ENCODE measurements around the gene SSR3. TPM values are rescaled to one million over a fixed set of nuclear protein-coding genes. Genes with fewer than 3 reads are reported as not detected.

The SSR3 gene
- total RNA-seq, 1 donor from 2014 or later = 562 TPM

- no peaks in the 10 kb centered on the region for H3K4me1 ChIP-seq (ENCODE audit: insufficient read depth, low read length)
- Mint-ChIP-seq H3K36me3 (ENCODE audit: low read depth, unreplicated experiment) (no peaks in the 10 kb centered on the region), H3K9me3 (ENCODE audit: unreplicated experiment) (no peaks in the 10 kb centered on the region), H3K4me3 (ENCODE audit: unreplicated experiment) (no peak overlapping the region), H3K4me1 (ENCODE audit: low read depth, unreplicated experiment) (peaks cover 3% of the 10 kb centered on the region), H3K27me3 (ENCODE audit: low read depth, unreplicated experiment) (no peaks in the 10 kb centered on the region), H3K27ac (ENCODE audit: unreplicated experiment) (no peak overlapping the region)
- no peaks in the 10 kb centered on the region for H3K79me2 ChIP-seq (ENCODE audit: insufficient read depth, low read length)
- no peak for TF ChIP-seq EZH2 (IDR thresholded peaks at IDR 0.05; ENCODE audit: insufficient read depth, low read length)
- DNase-seq (ENCODE audit: low read depth) (no peak), FAIRE-seq (no peak)
- H3K4me3 ChIP-seq (ENCODE audit: insufficient read depth, low read depth, low read length) = no peak overlapping the region
- H3K27ac ChIP-seq (ENCODE audit: low read depth, low read length) = no peak overlapping the region
- H3K27me3 ChIP-seq (ENCODE audit: insufficient read depth, low read length) = no peaks in the 10 kb centered on the region
- H4K20me1 ChIP-seq (ENCODE audit: insufficient read depth, low read length) = no peaks in the 10 kb centered on the region
- H2AFZ ChIP-seq (ENCODE audit: low read depth, low read length) = no peak overlapping the region
- no peak overlapping the region for H3K4me2 ChIP-seq (ENCODE audit: low read length)
- H3K9me3 ChIP-seq (ENCODE audit: insufficient read depth, low read depth, low read length) = no peaks in the 10 kb centered on the region
- no peak overlapping the region for H3K9ac ChIP-seq (ENCODE audit: low read length)
- no peaks in the 10 kb centered on the region for H3K36me3 ChIP-seq (ENCODE audit: insufficient read depth, low read length)
These were observed 27.7 kb upstream of the SSR3 start for GRCh38 chr3:156582532-156583183.

DNA sequence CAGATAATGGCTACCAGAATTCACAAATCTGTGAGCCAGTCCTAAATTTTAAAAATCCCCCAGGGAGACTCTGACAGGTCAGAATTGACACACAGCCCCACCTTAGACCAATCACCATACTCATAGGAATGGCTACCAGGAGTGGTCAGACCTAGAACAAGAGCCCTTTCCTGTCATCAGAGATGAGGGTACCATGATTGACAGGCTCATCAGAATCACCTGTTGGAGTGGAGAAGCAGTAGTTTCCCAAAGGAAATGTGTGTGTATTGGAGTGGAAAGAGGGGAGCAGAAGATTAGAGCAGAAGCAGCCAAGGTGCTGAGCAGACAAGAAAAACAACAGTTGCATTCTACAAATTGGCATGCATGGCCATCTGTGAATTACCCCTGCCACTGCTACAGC is 27.0 kb upstream of the SSR3 start:
- Mint-ChIP-seq H3K27me3 (ENCODE audit: low read depth, unreplicated experiment) (no peaks in the 10 kb centered on the region), H3K9me3 (ENCODE audit: unreplicated experiment) (no peaks in the 10 kb centered on the region), H3K4me1 (ENCODE audit: low read depth, unreplicated experiment) (peaks cover 3% of the 10 kb centered on the region), H3K36me3 (ENCODE audit: low read depth, unreplicated experiment) (no peaks in the 10 kb centered on the region), H3K27ac (ENCODE audit: unreplicated experiment) (no peak overlapping the region), H3K4me3 (ENCODE audit: unreplicated experiment) (no peak overlapping the region)
- TF ChIP-seq EZH2 (IDR thresholded peaks at IDR 0.05; ENCODE audit: insufficient read depth, low read length) = no peak
- TF ChIP-seq, protein P1, sequence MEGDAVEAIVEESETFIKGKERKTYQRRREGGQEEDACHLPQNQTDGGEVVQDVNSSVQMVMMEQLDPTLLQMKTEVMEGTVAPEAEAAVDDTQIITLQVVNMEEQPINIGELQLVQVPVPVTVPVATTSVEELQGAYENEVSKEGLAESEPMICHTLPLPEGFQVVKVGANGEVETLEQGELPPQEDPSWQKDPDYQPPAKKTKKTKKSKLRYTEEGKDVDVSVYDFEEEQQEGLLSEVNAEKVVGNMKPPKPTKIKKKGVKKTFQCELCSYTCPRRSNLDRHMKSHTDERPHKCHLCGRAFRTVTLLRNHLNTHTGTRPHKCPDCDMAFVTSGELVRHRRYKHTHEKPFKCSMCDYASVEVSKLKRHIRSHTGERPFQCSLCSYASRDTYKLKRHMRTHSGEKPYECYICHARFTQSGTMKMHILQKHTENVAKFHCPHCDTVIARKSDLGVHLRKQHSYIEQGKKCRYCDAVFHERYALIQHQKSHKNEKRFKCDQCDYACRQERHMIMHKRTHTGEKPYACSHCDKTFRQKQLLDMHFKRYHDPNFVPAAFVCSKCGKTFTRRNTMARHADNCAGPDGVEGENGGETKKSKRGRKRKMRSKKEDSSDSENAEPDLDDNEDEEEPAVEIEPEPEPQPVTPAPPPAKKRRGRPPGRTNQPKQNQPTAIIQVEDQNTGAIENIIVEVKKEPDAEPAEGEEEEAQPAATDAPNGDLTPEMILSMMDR (IDR thresholded peaks at IDR 0.05; ENCODE audit: insufficient read depth, low read depth, low read length) = no peak
- Histone ChIP-seq H3K4me2 (ENCODE audit: low read length) (no peak overlapping the region), H3K36me3 (ENCODE audit: insufficient read depth, low read length) (no peaks in the 10 kb centered on the region), H3K27me3 (ENCODE audit: insufficient read depth, low read length) (no peaks in the 10 kb centered on the region), H2AFZ (ENCODE audit: low read depth, low read length) (no peak overlapping the region), H4K20me1 (ENCODE audit: insufficient read depth, low read length) (no peaks in the 10 kb centered on the region), H3K27ac (ENCODE audit: low read depth, low read length) (no peak overlapping the region), H3K4me3 (ENCODE audit: insufficient read depth, low read depth, low read length) (no peak overlapping the region), H3K79me2 (ENCODE audit: insufficient read depth, low read length) (no peaks in the 10 kb centered on the region), H3K9me3 (ENCODE audit: insufficient read depth, low read depth, low read length) (no peaks in the 10 kb centered on the region), H3K9ac (ENCODE audit: low read length) (no peak overlapping the region), H3K4me1 (ENCODE audit: insufficient read depth, low read length) (no peaks in the 10 kb centered on the region)
- FAIRE-seq (no peak), DNase-seq (ENCODE audit: low read depth) (no peak)

- H3K27ac ChIP-seq (ENCODE audit: low read depth, low read length) = no peak overlapping the region
- H3K27me3 Mint-ChIP-seq (ENCODE audit: low read depth, unreplicated experiment) = peaks cover 3% of the 10 kb centered on the region
- no peak overlapping the region for H3K4me3 Mint-ChIP-seq (ENCODE audit: unreplicated experiment)
- H3K27me3 ChIP-seq (ENCODE audit: insufficient read depth, low read length) = no peaks in the 10 kb centered on the region
- FAIRE-seq = no peak
- no peaks in the 10 kb centered on the region for H3K79me2 ChIP-seq (ENCODE audit: insufficient read depth, low read length)
- H3K27ac Mint-ChIP-seq (ENCODE audit: unreplicated experiment) = no peak overlapping the region
- no peak for DNase-seq (ENCODE audit: low read depth)
- H3K4me3 ChIP-seq (ENCODE audit: insufficient read depth, low read depth, low read length) = no peak overlapping the region
- H3K36me3 ChIP-seq (ENCODE audit: insufficient read depth, low read length) = no peaks in the 10 kb centered on the region
- H4K20me1 ChIP-seq (ENCODE audit: insufficient read depth, low read length) = no peaks in the 10 kb centered on the region
- H3K4me2 ChIP-seq (ENCODE audit: low read length) = no peak overlapping the region
- TF ChIP-seq, protein P1 (IDR thresholded peaks at IDR 0.05; ENCODE audit: insufficient read depth, low read depth, low read length) = no peak
- TF ChIP-seq EZH2 (IDR thresholded peaks at IDR 0.05; ENCODE audit: insufficient read depth, low read length) = no peak
- peaks cover 3% of the 10 kb centered on the region for H3K4me1 Mint-ChIP-seq (ENCODE audit: low read depth, unreplicated experiment)
- no peak overlapping the region for H3K9ac ChIP-seq (ENCODE audit: low read length)
- H2AFZ ChIP-seq (ENCODE audit: low read depth, low read length) = no peak overlapping the region
- H3K36me3 Mint-ChIP-seq (ENCODE audit: low read depth, unreplicated experiment) = no peaks in the 10 kb centered on the region
- H3K4me1 ChIP-seq (ENCODE audit: insufficient read depth, low read length) = no peaks in the 10 kb centered on the region
- no peaks in the 10 kb centered on the region for H3K9me3 ChIP-seq (ENCODE audit: insufficient read depth, low read depth, low read length)
- no peaks in the 10 kb centered on the region for H3K9me3 Mint-ChIP-seq (ENCODE audit: unreplicated experiment)
These were observed 26.1 kb upstream of the SSR3 start for GRCh38 chr3:156581033-156581432.

Measured in astrocyte (in vitro differentiated cells and primary cell).